Thoracic aorta endothelial cell (primary cell): ENCODE results near the gene LHFPL6. TPM values are rescaled to one million over a fixed set of nuclear protein-coding genes. Genes with fewer than 3 reads are reported as not detected.

ENCODE experiments used
- total RNA-seq: library from RNA; depleted of rRNA; stranded (reverse); fragments of >200 nt; gene quantifications from 2 replicates; pipeline ENCODE4 v1.2.3, GENCODE V29; 2012

Gene LHFPL6
- 16.7 and 20.6 TPM in 2 replicates for total RNA-seq

GRCh38 chr13:39602614-39603366, at the start of gene LHFPL6:
LHFPL6 (minus strand) TSS chr13:39603193.

Other genes with a start within 250 kb of the LHFPL6 start
- gene COG6, start 52.5 kb upstream of the LHFPL6 start, total RNA-seq = 25.3 and 32.3 TPM in 2 replicates